HepG2 (cell line): ENCODE data around the gene ACSF3. TPM values are rescaled to one million over a fixed set of nuclear protein-coding genes. Genes with fewer than 3 reads are reported as not detected.

ENCODE experiments used
- EED ChIP-seq: sonication (generic); formaldehyde crosslinking; IDR thresholded peaks from 2 replicates; pipeline ENCODE4 v1.5.0; 2020; ENCODE audit warnings: mild to moderate bottlenecking, missing genetic modification reagents
- GPBP1L1 ChIP-seq: sonication (generic); formaldehyde crosslinking; IDR thresholded peaks from 2 replicates; pipeline ENCODE4 v1.5.0; 2020; ENCODE audit warnings: mild to moderate bottlenecking, missing genetic modification reagents
- HNF1A ChIP-seq, 2 experiments: sonication (generic) in 1 of 2; formaldehyde crosslinking in 1 of 2; IDR thresholded peaks; 2 replicates each; pipeline versions ENCODE4 v1.4.0 to v1.6.1; 2016 to 2020; ENCODE audit warnings: borderline replicate concordance in 1 of 2, low read depth in 1 of 2, mild to moderate bottlenecking in 1 of 2, missing genetic modification reagents in 1 of 2
- MLLT10 ChIP-seq: sonication (generic); formaldehyde crosslinking; IDR thresholded peaks from 2 replicates; pipeline ENCODE4 v1.4.0; 2020; ENCODE audit warnings: missing genetic modification reagents
- NBN ChIP-seq: fragments of 450-650 bp; conservative IDR thresholded peaks from 2 replicates; pipeline ENCODE4 v1.6.1; 2017
- NR2F2 ChIP-seq: IDR thresholded peaks from 2 replicates; pipeline ENCODE4 v1.6.1; 2012; ENCODE audit warnings: low read depth, inconsistent platforms, borderline replicate concordance
- TBX2 ChIP-seq: sonication (generic); formaldehyde crosslinking; IDR thresholded peaks from 2 replicates; pipeline ENCODE4 v1.5.0; 2020; ENCODE audit warnings: missing genetic modification reagents, mild to moderate bottlenecking, borderline replicate concordance
- TMF1 ChIP-seq: sonication (generic); formaldehyde crosslinking; IDR thresholded peaks from 2 replicates; pipeline ENCODE4 v1.8.1; 2022; ENCODE audit warnings: low read depth, missing genetic modification reagents
- ZBTB39 ChIP-seq: sonication (generic); formaldehyde crosslinking; IDR thresholded peaks from 2 replicates; pipeline ENCODE4 v1.5.0; 2020; ENCODE audit warnings: missing genetic modification reagents
- ZMAT5 ChIP-seq: sonication (generic); formaldehyde crosslinking; IDR thresholded peaks from 2 replicates; pipeline ENCODE4 v1.5.0; 2020; ENCODE audit warnings: mild to moderate bottlenecking, low read depth, missing genetic modification reagents, borderline replicate concordance
- ZNF160 ChIP-seq: sonication (generic); formaldehyde crosslinking; IDR thresholded peaks from 2 replicates; pipeline ENCODE4 v1.8.0; 2022; ENCODE audit warnings: mild to moderate bottlenecking, inconsistent platforms, missing genetic modification reagents
- ZNF335 ChIP-seq: sonication (generic); formaldehyde crosslinking; IDR thresholded peaks from 2 replicates; pipeline ENCODE4 v1.4.0; 2020; ENCODE audit warnings: missing genetic modification reagents
- ZNF530 ChIP-seq: sonication (generic); formaldehyde crosslinking; IDR thresholded peaks from 2 replicates; pipeline ENCODE4 v1.5.0; 2020; ENCODE audit warnings: low read depth, mild to moderate bottlenecking, missing genetic modification reagents
- ZNF543 ChIP-seq: sonication (generic); formaldehyde crosslinking; IDR thresholded peaks from 2 replicates; pipeline ENCODE4 v1.4.0; 2020; ENCODE audit warnings: mild to moderate bottlenecking, missing genetic modification reagents
- ZNF670 ChIP-seq: sonication (generic); formaldehyde crosslinking; IDR thresholded peaks from 2 replicates; pipeline ENCODE4 v1.8.0; 2022; ENCODE audit warnings: mild to moderate bottlenecking, missing genetic modification reagents, borderline replicate concordance
- ZSCAN25 ChIP-seq: sonication (generic); formaldehyde crosslinking; IDR thresholded peaks from 2 replicates; pipeline ENCODE4 v1.8.0; 2022; ENCODE audit warnings: mild to moderate bottlenecking, missing genetic modification reagents
- ZZZ3 ChIP-seq: sonication (generic); formaldehyde crosslinking; IDR thresholded peaks from 2 replicates; pipeline ENCODE4 v1.4.0; 2020; ENCODE audit warnings: missing genetic modification reagents, mild to moderate bottlenecking, borderline replicate concordance
- polyA plus RNA-seq, 8 experiments: library from polyadenylated mRNA; depleted of rRNA in 3 of 8; stranded (reverse) in 7 of 8; unstranded in 1 of 8; fragments of >200 nt; fragmentation: Illumina TruSeq in 4 of 8; extraction: Trizol in 4 of 8; gene quantifications; 2 replicates each; pipeline versions ENCODE4 v1.2.1 to v1.2.3, GENCODE V29; 2011 to 2016; ENCODE audit warnings: low read depth in 4 of 8, missing spikeins in 1 of 8, mixed read lengths in 1 of 8; ENCODE audit not compliant: insufficient read depth in 1 of 8
- total RNA-seq, 5 experiments: library from RNA; depleted of rRNA; stranded (reverse); fragments of >200 nt; fragmentation: Illumina TruSeq; extraction: Trizol; gene quantifications; 2 replicates each; pipeline ENCODE4 v1.2.3, GENCODE V29; 2016; ENCODE audit warnings: low read depth in 1 of 5
- TF ChIP-seq, protein P1 (sequence below): sonication (generic); formaldehyde crosslinking; conservative IDR thresholded peaks from 2 replicates; pipeline ENCODE4 v1.4.0; 2020; ENCODE audit warnings: missing genetic modification reagents
- TF ChIP-seq, protein P2 (sequence below): sonication (generic); formaldehyde crosslinking; IDR thresholded peaks from 2 replicates; pipeline ENCODE4 v1.4.0; 2020; ENCODE audit warnings: missing genetic modification reagents

Gene ACSF3
- total and polyA plus RNA-seq, 2 of the 13 experiments (the other 11 are each of a cell fraction or from before 2014, with no cell fraction given), result 14.9 to 30.6 TPM

GRCh38 chr16:89167425-89167941, 73.8 kb downstream of the ACSF3 start (continued):
- TF ChIP-seq, protein P1, sequence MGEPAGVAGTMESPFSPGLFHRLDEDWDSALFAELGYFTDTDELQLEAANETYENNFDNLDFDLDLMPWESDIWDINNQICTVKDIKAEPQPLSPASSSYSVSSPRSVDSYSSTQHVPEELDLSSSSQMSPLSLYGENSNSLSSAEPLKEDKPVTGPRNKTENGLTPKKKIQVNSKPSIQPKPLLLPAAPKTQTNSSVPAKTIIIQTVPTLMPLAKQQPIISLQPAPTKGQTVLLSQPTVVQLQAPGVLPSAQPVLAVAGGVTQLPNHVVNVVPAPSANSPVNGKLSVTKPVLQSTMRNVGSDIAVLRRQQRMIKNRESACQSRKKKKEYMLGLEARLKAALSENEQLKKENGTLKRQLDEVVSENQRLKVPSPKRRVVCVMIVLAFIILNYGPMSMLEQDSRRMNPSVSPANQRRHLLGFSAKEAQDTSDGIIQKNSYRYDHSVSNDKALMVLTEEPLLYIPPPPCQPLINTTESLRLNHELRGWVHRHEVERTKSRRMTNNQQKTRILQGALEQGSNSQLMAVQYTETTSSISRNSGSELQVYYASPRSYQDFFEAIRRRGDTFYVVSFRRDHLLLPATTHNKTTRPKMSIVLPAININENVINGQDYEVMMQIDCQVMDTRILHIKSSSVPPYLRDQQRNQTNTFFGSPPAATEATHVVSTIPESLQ (CRISPR knock-in tag), result peak; percentile 89; the same call in 1 of the 2 replicates
- TF ChIP-seq ZBTB39 (CRISPR knock-in tag) (no peak; the same call in 1 of the 2 replicates), ZSCAN25 (CRISPR knock-in tag) (peak; percentile 77; the same call in 1 of the 2 replicates), TMF1 (CRISPR knock-in tag) (peak; percentile 82; the same call in 1 of the 2 replicates), ZMAT5 (CRISPR knock-in tag) (no peak), GPBP1L1 (CRISPR knock-in tag) (no peak), ZNF670 (peak; percentile 70; the same call in 1 of the 2 replicates), EED (CRISPR knock-in tag) (peak; percentile 77), HNF1A (IDR thresholded peaks at IDR 0.05; ENCODE audit: low read depth) (no peak), HNF1A (CRISPR knock-in tag; IDR thresholded peaks at IDR 0.05; ENCODE audit: borderline replicate concordance) (peak; percentile 63; the same call in 1 of the 2 replicates), ZNF160 (CRISPR knock-in tag) (peak; percentile 77; the same call in 1 of the 2 replicates), NBN (no peak), MLLT10 (no peak), ZNF335 (CRISPR knock-in tag) (peak; percentile 54; the same call in 1 of the 2 replicates), ZNF530 (CRISPR knock-in tag) (no peak), TBX2 (CRISPR knock-in tag) (peak; percentile 80), ZNF543 (CRISPR knock-in tag) (peak; percentile 71; the same call in 1 of the 2 replicates), NR2F2 (no peak; the same call in 1 of the 2 replicates), ZZZ3 (CRISPR knock-in tag) (peak; percentile 78; the same call in 1 of the 2 replicates)
- TF ChIP-seq, protein P2, sequence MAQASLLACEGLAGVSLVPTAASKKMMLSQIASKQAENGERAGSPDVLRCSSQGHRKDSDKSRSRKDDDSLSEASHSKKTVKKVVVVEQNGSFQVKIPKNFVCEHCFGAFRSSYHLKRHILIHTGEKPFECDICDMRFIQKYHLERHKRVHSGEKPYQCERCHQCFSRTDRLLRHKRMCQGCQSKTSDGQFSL (CRISPR knock-in tag), result peak; percentile 78
